ENCODE results near the gene CST6. TPM values are rescaled to one million over a fixed set of nuclear protein-coding genes. Genes with fewer than 3 reads are reported as not detected.

The CST6 gene
- total and polyA plus RNA-seq, 2 donors (not counting 3 experiments of a cell fraction or from before 2014, with no cell fraction given): 0.46 to 2.2 TPM

- POLR2A ChIA-PET: no interaction called here
- BruUV-seq (replicated peaks): no TSS peak
- H3K27ac ChIP-seq (ENCODE audit: insufficient read depth, low read depth, low read length): no peak overlapping the region
- no peak for DNase-seq (ENCODE audit: low read depth, low spot score)
- H4K20me1 ChIP-seq (replicated peaks; ENCODE audit: control insufficient read depth, extremely low read depth, insufficient read depth, low read length): no peaks in the 10 kb centered on the region
- H3K27me3 ChIP-seq (ENCODE audit: control insufficient read depth in 2 of 2, insufficient read depth in 2 of 2, low read length in 2 of 2): no peaks in the 10 kb centered on the region
- H3K9me1 ChIP-seq (replicated peaks; ENCODE audit: control insufficient read depth, extremely low read depth, insufficient read depth, low read length): no peaks in the 10 kb centered on the region
- peaks cover 7 to 39% of the 10 kb centered on the region in 2 experiments for H3K36me3 ChIP-seq (ENCODE audit: control insufficient read depth in 2 of 2, extremely low read depth in 1 of 2, insufficient read depth in 2 of 2, low read length in 2 of 2)
- dilution Hi-C loops (cut with MboI; ENCODE audit: extremely low pct_ligation_motif_present, low sequenced_read_pairs): no loop called here
- no peak overlapping the region for H3K9ac ChIP-seq (replicated peaks; ENCODE audit: extremely low read depth, insufficient read depth, low read length)
- no peaks in the 10 kb centered on the region for H3K79me2 ChIP-seq (ENCODE audit: control insufficient read depth, insufficient read depth, low read length)
- H3K4me1 ChIP-seq (ENCODE audit: control insufficient read depth, extremely low read depth, insufficient read depth, low read length): no peaks in the 10 kb centered on the region
- no peak overlapping the region for H2AFZ ChIP-seq (ENCODE audit: low read depth, low read length)
- no peak overlapping the region for H3K4me3 ChIP-seq (replicated peaks in 1 of 3; ENCODE audit: insufficient read depth in 1 of 3, low read depth in 1 of 3, low read length in 3 of 3)
- CTCF ChIA-PET: interaction anchor here (0.7 to 1.4 kb wide), 3 partner anchors 71 to 248 kb away, joined by 3 to 7 read pairs (median 4); no protein-coding TSS in a partner anchor
- no peaks in the 10 kb centered on the region for H3K9me3 ChIP-seq (replicated peaks; ENCODE audit: control insufficient read depth, insufficient read depth, low read length)
- intact Hi-C loops (cut with micrococcal nuclease): no loop called here
- TF ChIP-seq MAX (IDR thresholded peaks at IDR 0.05; ENCODE audit: insufficient read depth, insufficient read length): no peak
- no peak for TF ChIP-seq GATA2 (IDR thresholded peaks at IDR 0.05; ENCODE audit: insufficient read depth, insufficient read length, low read depth, low read length)
- no peak for TF ChIP-seq POLR2AphosphoS5 (IDR thresholded peaks at IDR 0.05; ENCODE audit: insufficient read depth, low read depth, low read length)
- TF ChIP-seq CTCF (IDR thresholded peaks at IDR 0.05; ENCODE audit: extremely low read depth in 1 of 2, insufficient read depth in 1 of 2, low read depth in 1 of 2, low read length in 2 of 2): no peak
- no peak for TF ChIP-seq MYC (IDR thresholded peaks at IDR 0.05; ENCODE audit: low read depth, low read length)
- peak; percentile 5 for TF ChIP-seq FOS (IDR thresholded peaks at IDR 0.05; ENCODE audit: borderline replicate concordance, insufficient read depth, low read length)
- TF ChIP-seq EZH2 (IDR thresholded peaks at IDR 0.05; ENCODE audit: borderline replicate concordance, low read depth, low read length, severe bottlenecking): no peak
- FAIRE-seq: no peak
- H3K4me2 ChIP-seq (ENCODE audit: insufficient read depth, low read length): no peak overlapping the region
Measured at GRCh38 chr11:65973439-65974110, 38.2 kb upstream of the CST6 start.
